Measurements from ENCODE around the gene CFAP43.

DNA sequence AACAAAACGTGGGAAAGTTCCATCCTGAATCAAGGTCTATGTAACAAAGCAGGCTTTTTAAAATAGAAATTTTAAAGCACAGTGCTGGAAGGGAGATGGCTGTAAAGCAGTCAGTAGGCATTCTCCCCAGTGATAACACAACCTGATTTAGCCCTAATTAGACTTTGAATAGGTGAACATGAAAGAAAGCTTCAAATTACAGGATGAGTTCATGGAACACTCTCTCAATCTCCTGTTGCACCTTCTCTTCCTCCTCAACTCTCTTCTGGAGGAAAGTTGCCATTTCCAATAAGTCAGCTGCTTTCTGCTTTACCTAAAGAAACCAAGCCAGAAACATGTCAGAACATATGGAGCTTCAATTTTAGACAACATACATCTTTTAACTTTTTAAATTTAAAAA, 90.1 kb downstream of the CFAP43 start:
- TF ChIP-seq POLR2A (IDR thresholded peaks at IDR 0.05; ENCODE audit: low read depth, low read length) (no peak), ETV6 (conservative IDR thresholded peaks at IDR 0.05 in 1 of 2, IDR thresholded peaks at IDR 0.05 in 1 of 2; ENCODE audit: borderline replicate concordance in 1 of 2, low read depth in 1 of 2) (no peak), FOS (IDR thresholded peaks at IDR 0.05; ENCODE audit: borderline replicate concordance, extremely low read depth, insufficient read length) (no peak), EP300 (IDR thresholded peaks at IDR 0.05; ENCODE audit: borderline replicate concordance in 1 of 2, control insufficient read depth in 1 of 2, low read depth in 2 of 2, low read length in 2 of 2) (no peak), RUNX3 (IDR thresholded peaks at IDR 0.05; ENCODE audit: low read length) (no peak), CBFB (IDR thresholded peaks at IDR 0.05; ENCODE audit: low read depth) (no peak), POLR2AphosphoS5 (IDR thresholded peaks at IDR 0.05; ENCODE audit: low read length) (no peak)
- TF ChIP-seq, protein P1, sequence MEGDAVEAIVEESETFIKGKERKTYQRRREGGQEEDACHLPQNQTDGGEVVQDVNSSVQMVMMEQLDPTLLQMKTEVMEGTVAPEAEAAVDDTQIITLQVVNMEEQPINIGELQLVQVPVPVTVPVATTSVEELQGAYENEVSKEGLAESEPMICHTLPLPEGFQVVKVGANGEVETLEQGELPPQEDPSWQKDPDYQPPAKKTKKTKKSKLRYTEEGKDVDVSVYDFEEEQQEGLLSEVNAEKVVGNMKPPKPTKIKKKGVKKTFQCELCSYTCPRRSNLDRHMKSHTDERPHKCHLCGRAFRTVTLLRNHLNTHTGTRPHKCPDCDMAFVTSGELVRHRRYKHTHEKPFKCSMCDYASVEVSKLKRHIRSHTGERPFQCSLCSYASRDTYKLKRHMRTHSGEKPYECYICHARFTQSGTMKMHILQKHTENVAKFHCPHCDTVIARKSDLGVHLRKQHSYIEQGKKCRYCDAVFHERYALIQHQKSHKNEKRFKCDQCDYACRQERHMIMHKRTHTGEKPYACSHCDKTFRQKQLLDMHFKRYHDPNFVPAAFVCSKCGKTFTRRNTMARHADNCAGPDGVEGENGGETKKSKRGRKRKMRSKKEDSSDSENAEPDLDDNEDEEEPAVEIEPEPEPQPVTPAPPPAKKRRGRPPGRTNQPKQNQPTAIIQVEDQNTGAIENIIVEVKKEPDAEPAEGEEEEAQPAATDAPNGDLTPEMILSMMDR (IDR thresholded peaks at IDR 0.05 in 2 of 3, conservative IDR thresholded peaks at IDR 0.05 in 1 of 3; ENCODE audit: control insufficient read depth in 2 of 3, extremely low read depth in 1 of 3, insufficient read depth in 1 of 3, low read depth in 3 of 3, low read length in 3 of 3) = no peak
- TF ChIP-seq, protein P2, sequence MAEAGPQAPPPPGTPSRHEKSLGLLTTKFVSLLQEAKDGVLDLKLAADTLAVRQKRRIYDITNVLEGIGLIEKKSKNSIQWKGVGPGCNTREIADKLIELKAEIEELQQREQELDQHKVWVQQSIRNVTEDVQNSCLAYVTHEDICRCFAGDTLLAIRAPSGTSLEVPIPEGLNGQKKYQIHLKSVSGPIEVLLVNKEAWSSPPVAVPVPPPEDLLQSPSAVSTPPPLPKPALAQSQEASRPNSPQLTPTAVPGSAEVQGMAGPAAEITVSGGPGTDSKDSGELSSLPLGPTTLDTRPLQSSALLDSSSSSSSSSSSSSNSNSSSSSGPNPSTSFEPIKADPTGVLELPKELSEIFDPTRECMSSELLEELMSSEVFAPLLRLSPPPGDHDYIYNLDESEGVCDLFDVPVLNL (IDR thresholded peaks at IDR 0.05; ENCODE audit: low read depth, low read length) = no peak
- TF ChIP-seq, protein P3, sequence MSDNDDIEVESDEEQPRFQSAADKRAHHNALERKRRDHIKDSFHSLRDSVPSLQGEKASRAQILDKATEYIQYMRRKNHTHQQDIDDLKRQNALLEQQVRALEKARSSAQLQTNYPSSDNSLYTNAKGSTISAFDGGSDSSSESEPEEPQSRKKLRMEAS (IDR thresholded peaks at IDR 0.05; ENCODE audit: low read depth, low read length) = no peak
- TF ChIP-seq, protein P4, sequence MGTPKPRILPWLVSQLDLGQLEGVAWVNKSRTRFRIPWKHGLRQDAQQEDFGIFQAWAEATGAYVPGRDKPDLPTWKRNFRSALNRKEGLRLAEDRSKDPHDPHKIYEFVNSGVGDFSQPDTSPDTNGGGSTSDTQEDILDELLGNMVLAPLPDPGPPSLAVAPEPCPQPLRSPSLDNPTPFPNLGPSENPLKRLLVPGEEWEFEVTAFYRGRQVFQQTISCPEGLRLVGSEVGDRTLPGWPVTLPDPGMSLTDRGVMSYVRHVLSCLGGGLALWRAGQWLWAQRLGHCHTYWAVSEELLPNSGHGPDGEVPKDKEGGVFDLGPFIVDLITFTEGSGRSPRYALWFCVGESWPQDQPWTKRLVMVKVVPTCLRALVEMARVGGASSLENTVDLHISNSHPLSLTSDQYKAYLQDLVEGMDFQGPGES (IDR thresholded peaks at IDR 0.05) = no peak

All from GM12878 (cell line).